HG03064 (cell line): Measurements from ENCODE around the gene KCNMA1.

Source experiments
- ATAC-seq: cut with Tn5 transposase; IDR thresholded peaks from one replicate; pipeline ENCODE4 v1.9.1; 2021; ENCODE audit warnings: low read depth; ENCODE audit not compliant: unreplicated experiment

KCNMA1 gene

DNA sequence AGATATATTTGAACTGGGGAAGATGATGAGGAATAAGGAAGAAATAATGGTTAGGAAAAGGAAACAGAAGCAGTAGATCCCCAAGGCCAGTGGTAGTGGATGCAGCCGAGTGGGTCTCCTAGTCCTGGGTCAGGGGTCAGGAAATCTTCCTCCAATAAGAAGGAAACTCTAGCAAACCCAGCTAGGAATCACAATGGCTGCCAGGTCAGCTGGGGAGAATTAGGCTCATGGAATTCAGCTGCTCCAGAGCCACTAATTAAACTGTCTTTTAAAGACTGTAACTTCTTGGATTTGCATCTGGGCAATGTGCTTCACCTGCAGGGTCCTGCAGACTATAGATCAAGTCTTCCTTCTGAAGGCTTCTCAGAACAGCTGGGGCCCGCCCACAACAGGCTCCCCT is 644.4 kb downstream of the KCNMA1 start:
- ATAC-seq = no peak

DNA sequence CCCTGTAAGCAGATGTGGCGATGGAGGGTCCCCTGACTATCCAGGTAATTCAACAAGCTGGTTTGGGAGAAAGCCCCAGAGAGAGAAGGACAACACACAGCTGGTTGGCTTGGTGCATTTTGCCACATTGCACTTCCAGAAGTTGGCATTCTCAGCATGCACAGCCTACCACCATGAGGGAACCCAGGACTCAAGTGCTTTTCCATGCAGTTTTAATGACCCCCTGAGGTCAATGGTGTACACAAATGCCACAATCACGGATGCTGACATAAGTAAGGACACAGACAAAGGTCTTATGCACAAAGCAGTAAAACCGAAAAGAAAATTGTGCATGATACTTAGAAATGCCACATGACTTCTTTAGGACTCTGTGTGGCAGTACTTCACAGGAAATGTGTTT is 645.1 kb downstream of the KCNMA1 start:
- ATAC-seq = no peak

DNA sequence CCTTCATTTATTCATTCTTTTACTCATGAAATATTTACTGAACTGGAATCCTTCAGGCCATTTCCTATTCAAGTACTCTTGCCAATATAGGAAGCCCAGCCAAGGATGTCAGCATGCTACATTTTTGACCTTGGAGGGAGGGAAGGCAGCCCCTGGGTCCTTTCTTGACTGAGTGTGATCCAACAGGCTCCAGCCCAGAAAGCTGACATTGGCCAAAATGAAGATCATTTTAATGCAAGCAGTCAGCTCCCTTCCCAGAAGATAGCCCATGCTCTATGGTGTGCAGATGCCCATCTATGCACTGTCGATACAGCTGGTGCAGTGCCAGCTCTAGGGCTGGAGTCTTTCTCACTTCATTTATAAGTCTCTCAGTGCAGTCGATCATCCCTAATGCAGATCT is 646.0 kb downstream of the KCNMA1 start:
- no peak for ATAC-seq

DNA sequence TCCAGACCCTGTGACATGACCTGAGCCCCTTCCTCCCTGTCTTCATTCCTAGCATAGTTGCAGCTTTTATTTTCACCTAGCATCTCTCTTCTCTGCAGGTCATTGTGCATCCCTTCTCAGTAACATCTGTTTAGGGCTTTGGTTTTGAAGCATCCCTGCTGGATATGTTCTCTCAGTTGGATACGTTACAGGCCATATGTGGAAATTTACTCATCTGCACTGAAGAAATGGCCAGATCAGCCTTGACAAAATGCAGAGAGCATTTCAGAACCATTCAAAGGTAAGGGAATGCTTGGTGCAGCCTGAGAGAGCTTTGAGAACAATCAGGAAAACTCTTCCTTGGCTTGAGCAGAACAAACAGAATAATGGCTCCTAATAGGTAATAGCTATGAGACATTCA is 647.0 kb downstream of the KCNMA1 start:
- no peak for ATAC-seq

DNA sequence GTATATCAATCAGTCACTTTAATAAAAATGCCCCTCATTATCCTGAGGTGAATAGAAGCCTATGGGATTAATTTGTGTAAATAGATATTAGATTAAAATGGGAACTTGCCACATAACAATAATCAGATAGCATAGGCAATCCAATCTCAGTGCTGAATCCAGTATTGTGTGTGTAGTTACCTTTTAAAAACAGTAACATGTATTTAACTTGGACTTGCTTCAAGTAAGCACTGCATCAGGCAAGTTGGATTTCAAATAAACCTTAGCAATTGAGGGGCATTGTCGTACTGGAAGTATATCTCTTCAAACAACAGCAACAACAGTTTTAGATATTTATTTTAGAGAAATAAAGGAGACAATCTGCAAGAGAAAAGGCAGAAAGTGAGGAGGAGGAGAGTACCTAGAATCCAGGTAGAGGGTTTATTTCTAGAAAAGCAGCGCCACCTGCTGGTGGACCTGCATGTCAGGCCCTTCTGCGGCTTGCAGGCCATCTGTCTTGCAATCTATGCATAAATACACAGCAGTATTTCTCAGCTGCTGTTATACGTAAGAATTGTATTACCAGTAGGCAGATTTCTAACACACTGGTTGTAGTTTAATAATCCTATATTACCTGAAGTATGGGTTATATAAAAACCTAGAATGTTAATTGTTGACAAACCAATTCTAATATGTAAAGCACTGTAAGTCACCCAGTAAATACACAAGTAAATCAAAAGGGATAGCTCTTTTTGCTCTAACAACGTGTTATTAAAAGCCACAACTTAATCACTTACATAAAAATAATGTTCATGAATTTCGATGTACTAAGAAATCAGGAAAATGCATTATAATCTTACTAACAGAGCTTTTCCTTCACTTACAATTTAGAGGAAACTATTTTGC is 652.8 kb downstream of the KCNMA1 start:
- ATAC-seq = peak; percentile 85

DNA sequence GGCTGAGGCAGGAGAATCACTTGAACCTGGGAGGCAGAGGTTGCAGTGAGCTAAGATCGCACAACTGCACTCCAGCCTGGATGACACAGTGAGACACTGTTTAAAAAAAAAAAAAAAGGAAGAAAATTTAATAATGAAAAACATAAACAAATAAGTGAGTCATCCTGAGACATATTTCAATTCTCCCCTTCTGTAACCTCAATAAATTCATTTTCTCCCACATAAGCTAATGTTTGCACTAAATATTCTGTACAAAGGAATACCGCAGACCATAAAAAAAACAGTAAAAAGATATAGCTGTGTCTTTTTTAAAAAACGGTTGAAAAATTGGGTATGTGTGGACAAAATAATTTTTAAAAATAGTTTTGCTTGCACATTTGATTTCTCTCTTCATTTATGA is 654.0 kb downstream of the KCNMA1 start:
- no peak for ATAC-seq

DNA sequence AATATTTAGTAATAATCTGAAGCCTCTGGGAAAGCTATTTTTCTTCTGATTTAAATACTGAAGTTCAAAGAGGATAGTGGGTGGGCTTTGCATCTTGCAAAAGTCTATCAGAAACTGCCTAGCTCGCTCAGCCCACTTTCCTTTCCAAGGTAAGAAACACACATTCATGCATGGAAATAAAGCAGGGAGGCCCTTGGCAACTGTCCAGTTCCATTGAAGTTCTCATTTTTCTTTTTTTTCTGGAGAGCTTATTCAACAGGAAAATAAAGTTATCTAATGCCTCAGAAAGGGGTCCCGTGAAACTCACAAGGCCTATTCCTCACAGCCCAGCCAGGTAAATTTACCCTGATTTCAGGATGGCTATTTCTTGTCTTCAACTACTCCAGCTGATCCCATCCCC is 654.9 kb downstream of the KCNMA1 start:
- no peak for ATAC-seq

DNA sequence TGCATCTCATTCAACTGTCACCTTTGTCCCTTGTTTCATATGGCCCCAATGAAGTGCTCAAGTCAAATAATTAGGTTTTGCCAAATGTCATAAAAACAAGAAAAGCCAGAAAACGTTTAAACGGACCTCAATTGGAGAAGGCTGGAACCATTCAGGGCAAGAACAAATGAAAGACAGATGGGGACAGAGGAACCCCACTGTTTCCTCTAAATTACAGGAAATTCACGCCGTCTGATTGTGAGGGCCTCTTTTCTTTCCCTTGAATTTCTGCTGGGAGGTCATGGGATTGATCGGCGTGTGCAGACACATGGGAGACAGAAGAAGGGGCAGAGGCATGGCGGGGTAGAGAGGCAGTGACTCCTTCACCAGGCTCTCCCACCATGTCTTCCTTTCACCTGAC is 656.4 kb downstream of the KCNMA1 start:
- ATAC-seq = no peak

DNA sequence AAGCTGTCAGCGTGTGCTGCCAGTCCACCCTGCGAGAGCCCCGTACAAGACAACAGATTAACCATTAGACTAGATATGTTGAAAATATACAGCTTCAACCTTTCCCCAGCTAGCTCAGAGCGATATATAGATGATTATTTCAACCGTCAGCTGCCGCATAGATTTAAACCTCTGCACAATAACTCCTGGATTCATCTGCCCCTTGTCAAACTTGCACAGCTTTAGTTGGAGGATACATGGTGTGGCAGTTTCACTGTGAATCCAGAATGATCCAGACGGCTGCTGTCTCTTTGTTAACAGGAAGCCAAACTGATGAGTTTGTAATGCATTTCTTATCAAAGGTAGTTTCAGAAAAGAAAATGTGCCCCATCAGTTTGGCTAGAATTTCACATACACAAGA is 659.7 kb downstream of the KCNMA1 start:
- ATAC-seq = no peak

DNA sequence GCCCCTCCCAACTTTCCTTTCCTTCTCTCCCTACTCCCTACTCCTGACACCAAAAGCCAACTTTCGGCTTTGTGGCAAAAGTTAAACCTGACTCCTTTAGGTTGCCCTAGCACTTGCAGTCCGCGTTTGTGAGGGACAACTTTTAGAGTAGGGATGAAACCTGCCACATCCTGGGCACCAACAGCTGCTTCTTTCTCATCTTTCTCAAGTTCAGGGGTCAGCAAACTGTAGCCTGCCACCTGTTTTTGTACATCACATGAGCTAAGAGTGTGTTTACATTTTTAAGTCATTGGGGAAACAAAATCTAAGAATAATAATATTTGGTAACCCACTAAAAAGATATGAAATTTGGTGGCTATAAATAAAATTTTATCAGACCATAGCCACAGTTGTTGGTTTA is 660.6 kb downstream of the KCNMA1 start:
- ATAC-seq = no peak

DNA sequence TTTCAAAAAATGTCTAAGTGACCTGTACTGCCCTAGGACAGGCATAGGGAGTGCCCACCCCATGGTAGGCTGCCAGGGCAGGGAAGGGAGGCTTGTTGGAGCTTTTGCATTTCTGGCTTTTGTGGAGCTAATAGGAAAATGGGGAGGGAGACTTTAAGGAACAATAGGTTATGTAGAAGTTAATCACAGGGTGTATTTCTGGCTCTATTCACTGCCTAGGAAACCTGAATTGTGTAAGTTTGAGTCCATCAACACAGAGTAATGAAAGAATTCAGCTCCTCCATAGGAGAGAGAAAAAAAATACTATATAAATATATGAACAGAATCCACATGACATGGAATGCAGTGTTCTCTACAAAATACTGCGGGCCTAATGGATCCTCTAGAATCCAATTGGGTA is 661.5 kb downstream of the KCNMA1 start:
- no peak for ATAC-seq

DNA sequence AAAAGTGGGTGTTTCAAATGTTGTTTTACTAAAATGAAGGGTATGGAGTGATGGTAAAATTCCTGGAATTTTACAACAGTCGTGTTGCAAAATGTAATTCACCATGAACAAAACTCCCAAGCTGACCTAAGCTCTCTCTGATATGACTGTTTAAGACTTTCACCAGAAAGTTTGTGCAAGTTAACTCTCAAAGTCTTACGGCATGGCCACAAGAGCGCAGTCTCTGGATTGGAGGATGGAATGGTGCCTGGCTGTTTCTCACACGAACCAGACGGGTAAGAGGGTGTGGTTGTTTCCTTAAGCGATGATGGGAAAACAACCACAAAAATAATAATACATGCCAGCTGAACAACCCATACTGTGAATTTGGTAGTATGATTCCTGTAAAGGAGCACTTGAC is 662.5 kb downstream of the KCNMA1 start:
- no peak for ATAC-seq

DNA sequence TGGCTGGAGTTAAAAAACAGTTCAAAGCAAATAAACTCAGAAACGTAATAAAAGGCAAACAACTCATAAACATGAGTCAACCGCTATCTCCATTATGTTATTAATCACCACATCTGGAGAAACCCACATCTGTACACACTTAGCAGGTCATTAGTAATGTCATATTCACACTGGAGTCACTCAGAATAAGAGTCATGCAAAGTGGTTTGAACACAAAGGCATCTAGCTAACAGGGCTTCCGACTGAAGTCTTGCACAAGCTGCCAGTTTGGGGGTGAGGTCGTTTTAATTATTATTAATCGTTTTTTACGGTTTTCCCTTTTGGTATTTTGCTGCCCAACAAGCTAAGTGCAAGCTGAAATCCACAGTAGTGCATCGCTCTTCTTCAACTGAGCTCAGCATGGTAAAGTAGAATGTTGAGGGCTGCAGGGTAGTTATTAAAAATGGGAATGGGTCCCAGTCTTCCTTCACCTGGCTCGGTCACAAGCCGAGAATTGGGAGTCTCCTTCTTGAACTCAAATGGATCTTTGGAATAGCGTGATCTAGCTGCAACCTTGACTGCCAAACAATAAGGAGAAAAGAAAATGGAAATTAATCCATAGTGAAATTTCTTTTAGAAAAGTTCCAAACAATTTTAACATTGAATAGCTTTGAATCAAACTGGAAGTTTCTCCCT is 663.5 kb downstream of the KCNMA1 start:
- no peak for ATAC-seq

DNA sequence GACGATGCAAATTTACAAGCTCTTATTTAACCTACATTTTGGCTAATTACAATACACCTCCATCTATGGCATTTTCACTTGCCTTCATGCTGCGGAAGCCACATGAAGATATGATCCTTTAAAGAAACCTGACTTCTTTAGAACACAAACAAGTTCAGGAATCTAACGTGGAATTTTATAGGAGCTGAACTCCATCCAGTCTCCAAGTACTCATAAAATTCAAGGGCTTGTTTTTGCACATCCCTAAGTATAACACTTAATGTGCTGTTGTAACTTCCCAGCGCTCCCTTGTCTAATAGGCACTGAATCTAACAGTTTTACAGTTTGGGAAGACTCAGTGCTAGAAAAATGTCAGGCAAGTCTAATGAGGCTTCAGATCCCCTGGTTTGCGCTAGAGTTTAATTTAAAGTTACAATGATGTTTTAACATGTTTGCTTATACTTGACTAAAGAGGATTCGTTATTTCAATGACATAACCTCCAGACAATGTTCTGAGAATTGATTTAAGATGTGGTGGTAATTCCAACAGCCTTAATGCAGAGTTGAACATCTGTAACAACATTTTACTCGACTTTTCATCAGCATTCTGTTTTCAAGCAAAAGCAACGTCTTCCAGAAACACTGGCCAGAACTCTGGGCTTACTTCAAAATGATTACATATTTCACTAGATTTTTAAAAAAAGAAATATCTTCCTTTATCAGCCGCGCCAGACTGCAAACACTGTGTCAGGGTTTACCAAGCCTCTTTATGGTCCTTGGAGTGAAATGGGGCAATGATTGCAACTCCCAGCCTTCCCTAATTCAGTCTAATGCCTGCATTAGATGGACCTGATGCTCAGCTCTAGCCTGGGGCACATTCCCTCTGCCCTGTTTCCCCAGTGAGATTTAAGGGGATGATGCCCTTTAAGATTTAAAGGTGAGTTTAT is 664.3 kb downstream of the KCNMA1 start:
- ATAC-seq = no peak

DNA sequence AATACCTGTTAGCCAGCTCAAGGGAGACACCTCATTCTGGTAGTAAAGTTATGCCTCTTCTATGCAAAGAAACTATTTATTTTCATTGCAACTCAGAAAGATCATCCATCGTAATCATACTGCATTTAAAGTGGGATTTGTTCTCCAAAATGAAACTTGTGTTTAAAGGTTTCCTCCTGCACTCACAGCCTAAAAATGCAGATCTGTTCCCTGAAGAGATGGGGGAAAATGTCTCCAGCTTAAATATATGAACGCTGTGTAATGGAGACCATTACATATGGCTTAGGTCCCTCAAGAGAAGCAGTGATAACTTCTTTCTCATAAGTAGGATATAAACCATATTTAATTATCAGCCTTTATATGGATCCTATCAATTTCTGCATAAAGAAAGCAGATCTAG is 665.1 kb downstream of the KCNMA1 start:
- no peak for ATAC-seq

DNA sequence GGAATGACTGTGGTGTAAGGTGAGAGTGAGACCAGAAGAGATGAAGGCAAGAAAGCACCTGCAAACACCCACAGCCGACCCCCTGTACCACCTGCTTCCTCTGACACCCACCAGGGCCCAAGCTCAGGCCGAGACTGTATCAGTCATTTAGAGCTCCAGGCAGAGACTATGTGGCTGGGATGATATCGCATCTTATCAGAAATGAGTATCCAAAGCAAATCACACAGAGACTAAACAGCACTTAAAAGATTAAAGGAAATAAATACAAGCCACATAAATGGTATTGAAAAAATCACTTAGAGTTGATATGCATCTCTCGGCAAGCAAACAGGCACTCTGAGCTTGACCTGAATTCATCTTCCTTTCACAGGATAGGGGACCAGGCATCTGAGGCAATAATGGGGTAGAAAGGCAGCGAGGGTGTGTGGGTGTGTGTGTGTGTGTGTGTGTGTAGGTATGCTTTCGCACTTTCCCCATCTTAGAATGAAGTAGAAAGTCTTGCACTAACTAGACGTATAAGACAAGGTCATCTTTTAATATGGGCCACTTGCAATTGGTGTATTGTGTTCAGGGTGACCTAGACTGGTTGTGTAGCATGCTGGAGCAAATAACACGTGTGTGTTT is 665.9 kb downstream of the KCNMA1 start:
- no peak for ATAC-seq

DNA sequence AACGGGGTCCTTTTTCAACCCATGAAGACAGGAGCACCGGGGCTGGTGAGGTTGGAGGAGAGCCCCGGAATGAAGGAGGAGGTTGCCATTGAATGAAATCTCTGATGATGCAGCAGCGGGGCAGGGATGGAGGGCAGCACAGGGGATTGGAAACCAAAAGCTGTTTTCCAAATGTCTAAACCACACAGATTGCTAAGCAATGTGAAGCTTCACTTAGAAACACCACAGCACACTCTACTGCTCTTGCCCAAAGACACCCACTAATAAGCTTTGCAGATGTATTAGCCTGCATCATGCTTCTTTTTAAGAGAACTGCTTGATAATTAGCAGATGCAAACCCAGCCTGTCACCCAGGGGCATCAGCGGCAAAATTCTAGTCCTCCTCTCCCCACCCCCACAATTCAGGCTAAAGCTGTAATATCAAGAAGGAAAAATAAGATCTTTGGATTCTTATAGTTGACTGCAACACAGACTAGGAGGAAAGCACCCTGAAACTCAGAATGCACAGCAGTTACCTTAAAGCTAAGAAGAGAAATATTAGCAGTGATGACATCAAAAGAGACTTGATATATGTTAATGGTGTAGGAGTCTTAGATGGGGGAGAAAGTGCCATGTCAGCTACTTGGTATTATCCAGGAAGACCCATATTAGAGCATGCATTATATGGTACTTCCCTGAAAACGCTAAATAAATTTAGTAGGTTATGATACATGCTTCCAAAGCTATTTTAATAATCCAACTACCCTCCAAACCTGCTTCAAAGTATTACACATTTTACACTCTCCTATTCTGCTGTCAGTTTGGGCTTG is 666.7 kb downstream of the KCNMA1 start:
- no peak for ATAC-seq

DNA sequence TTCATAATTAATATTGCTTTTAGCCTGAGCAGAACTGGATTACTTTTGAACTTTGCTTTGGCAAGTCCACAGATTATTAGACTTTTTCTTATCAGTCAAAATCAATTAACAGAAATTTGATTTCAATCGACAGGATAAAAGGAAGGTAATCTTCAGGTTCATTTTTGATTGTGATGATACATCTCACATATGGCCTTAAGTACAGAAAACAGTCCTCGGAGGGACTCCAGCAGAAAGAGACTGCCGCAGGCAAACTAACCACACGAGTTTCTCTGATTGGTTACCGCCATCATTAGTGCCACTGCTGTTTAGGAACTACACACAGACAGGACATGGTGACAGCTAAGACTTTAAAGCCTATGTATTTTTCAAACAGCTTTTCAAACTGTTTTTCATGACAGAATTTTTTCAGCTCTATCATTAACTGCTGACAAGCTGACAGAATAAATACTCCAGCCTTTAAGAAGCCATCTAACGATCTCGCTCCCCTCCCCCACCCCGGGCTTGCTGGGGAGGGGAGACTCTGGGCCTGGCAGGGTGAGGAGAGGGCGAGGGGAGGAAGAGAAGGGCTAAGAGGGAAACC is 668.2 kb downstream of the KCNMA1 start:
- no peak for ATAC-seq

DNA sequence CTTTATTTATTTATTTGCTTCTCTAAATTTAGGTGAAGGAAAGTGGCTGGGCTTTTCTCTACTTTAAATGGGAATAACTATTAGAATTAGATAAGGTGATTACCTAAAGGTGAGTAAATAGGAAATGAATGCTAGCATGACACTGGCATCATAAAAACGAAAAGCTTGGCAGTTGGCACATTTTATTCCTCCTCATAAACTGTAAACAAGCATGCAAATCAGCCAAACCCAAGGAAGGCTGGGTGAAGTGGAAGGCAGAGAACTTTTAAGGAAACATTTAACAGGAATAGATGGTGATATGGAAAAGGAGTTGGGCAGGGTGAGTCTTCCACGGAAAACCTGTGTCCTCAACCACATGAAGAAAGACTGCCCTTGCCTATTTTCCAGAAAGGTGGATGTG is 669.1 kb downstream of the KCNMA1 start:
- ATAC-seq = no peak
